Hematopoietic multipotent progenitor cell treated with erythropoietin and hydrocortisone succinate and interleukin-3 and kit ligand, for 6 days (in vitro differentiated cells): ENCODE data around the gene RABGAP1L.
A peak's percentile ranks its signal among the peaks of the same experiment; 100 is the strongest.
"Not testable (repeated sequence)": the region's sequence is repeated elsewhere in the genome, so short reads cannot be mapped to it uniquely, and the experiment has no call there.

Experiments used
- DNase-seq: peaks from one replicate; pipeline ENCODE4 v3.0.0-alpha.2; 2015

The RABGAP1L gene

DNA sequence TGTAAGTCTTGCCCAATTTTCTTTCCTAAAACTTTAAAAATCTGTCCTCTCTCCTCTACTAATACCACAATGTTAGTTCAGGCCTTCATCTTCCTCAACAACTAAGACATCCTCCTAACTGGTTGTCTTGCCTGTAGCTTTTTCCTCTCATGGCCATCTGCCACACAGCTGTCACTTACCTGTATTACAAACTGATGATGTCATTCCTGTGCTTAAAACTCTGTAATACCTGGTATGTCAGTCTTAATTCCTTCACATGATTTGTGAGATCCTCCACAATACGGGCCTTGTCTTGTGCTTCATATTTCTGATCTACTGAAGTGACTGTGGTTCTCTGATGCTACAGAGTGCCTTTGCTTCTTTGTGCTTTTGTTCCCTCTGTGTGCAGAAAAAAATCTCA lies 854.1 kb downstream of the RABGAP1L start:
- DNase-seq, result no peak

DNA sequence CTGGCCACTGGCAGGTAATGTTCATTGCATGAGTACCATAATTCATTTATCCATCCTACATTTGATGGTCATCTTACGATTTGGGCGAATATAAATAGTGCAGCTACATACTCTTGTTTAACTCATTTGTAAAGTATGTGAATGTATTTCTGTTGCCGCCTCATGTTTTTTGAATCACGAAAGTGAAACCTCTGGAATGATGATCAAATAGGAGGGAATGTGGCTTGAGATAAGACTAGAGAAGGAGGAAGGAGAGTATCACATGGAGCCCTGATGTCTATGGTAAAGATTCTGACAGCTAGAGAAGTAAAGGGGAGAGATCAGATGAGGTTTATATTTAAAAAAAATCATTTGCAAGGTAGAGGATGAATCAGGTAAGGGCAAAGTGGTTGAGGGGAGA lies 855.9 kb downstream of the RABGAP1L start:
- DNase-seq, result no peak

DNA sequence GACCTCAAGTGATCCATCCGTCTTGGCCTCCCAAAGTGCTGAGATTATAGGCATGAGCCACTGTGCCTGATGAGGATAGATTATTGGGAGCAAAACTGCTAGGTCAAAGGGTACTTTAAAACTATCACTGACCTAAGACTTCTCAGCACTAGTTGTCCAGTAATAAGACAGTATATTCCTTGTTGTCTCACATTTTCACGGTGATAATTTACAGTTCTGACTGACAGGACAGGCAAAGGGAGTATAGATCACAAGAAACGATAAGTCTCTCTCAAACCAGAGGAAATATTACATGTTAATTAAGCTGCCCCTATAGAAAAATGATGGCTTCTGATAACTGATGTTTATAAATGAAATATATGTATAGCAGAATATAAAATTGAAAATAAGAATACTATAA lies 860.2 kb downstream of the RABGAP1L start:
- DNase-seq, result no peak

DNA sequence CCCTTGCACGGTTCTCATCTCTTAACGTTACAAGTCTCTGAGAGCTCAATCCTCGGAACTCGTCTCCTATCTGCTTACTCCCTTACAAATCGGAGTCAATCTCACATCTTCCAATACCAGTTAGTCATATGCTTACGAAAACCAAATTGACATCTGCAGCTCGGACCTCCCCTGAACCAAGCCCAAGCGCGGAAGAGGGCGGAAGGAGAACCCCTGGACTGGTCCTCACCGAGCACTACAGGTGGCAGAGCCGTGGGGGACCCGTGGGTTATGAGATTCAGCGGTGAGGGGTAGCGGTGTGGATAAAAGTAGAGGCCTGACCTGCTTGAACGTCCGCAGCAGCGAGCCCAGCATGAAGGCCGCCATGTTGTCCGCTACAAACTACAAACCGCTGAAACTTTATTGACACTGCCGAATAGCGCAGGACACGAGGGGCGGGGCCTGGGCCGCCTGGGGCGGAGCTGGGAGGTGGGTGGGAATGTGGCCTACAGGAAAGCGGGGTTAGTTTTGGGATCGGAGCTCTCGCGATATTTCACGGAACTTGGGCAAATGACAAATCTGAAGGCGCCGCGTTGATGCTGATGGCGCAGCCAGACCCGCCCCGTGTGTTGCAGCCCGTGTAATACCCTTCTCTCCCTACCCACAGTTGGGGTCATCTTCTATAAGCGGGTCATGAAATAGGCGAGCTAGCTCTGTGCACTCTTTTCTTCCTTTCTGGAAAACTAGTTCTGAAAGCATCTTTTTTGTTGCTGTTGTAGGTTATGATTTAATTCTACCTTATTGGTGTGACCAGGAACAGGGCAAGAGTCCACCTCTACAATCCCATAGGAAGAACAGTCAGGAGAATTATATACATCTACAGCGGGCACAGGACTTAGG lies 864.0 kb downstream of the RABGAP1L start, which contains the start of gene MRPS14:
MRPS14 (minus strand) TSS at position 383 of the 879 bp plus-strand sequence; CDS start at position 366, 17 bp downstream.
- DNase-seq, result peak; percentile 98

DNA sequence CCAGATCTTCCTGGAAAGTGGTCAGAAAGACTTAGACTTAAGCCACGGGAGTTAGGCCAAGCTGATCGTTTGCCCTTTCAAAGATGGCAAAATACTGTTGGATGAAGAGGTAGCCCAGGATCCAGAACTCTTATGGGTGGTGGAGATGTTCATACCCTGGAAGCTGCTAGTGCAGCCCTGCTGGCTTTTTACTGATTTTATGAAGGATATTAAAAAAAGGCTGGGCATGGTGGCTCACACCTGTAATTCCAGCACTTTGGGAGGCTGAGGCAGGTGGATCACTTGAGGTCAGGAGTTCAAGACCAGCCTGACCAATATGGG lies 864.6 kb downstream of the RABGAP1L start:
- not testable (repeated sequence) for DNase-seq

DNA sequence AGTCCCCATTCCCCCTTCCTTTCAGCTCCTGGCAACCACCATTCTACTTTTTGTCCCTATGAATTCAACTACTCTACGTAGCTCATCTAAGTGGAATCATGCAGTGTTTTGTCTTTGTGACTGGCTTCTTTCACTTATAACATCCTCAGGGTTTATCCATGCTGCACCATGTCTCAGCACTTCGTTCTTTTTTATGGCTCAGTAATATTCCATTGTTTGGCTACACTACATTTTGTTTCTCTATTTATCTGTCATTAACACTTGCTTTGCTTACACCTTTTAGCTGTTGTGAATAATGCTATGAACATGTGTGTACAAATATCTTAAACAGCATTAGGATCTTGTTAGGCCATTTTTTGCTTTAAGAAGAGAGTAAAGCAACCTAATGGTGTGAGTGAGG lies 865.5 kb downstream of the RABGAP1L start:
- no peak for DNase-seq

DNA sequence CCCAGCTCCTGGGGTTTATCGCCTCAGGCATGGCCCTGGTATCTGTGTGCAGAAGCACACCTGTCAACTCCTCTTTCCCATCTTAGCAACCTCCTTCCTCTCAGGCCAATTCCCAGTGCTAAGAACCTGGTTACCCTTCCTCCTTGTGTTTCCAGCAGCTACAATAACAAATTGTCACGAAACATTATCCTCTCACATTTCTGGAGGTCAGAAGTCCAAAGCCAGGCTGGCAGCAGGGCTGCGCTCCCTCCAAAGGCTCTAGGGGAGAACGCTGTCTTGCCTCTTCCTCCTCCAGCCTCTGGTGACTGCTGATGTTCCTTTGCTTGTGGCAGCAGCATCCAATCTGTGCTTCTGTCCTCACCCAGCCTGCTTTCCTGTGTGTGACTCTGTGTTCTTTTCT lies 874.6 kb downstream of the RABGAP1L start:
- no peak for DNase-seq

DNA sequence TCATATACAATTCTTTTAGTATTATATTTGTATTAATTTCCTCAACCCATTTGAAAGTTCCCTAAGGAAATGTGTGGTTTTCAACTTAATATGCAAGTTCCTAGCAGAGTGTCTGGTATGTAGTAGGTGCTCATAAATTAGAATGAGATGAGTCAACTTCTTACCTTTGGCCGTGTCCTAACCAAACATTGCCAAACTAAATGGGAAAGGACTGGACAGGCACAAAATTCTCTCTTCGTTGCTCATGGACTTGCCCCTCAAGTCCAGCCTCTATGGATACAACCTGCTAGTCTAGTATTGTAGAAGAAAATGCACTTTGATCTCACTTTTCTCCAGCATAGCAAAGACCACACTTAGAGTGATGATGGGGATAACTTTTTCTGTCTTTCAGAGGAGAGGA lies 875.5 kb downstream of the RABGAP1L start:
- DNase-seq, result no peak

DNA sequence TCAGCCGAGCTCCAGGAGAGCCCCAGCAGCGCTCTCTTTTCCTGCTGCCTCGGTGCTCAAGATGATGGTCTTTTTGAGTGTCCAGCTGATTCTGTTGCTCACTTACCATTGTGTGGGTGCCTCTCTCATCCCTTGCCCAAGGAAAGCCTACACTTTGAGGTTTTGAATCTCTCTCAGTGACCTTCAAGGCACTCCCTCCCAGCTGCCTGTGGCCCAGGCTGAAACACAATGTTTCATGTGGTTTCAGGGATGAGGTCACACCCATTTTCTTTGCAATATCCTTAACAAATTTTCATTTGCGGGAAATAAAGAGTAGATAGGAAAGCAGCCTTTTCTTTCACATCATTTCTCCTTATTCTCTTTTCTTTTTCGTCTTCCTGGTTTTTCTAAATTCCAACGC lies 876.5 kb downstream of the RABGAP1L start:
- DNase-seq, result no peak

DNA sequence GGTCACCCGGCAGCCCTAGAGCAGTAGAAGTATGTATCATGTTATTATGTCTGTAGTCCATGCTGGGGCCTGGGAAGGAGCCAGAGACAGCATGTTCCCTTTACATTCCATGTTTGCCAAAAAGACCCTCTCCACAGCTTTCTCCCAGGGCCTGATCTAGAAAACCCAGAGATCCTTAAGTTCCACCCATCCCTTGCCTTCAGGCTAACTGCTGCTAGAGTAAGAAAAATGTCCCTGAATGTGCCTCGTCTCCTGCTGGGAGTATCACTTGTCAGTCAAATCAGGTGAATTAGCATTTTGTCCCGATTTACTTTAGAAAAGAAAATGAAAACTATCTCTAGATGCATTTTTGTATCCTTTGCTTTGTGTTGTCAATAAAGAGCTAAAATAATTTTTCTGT lies 877.2 kb downstream of the RABGAP1L start:
- no peak for DNase-seq

DNA sequence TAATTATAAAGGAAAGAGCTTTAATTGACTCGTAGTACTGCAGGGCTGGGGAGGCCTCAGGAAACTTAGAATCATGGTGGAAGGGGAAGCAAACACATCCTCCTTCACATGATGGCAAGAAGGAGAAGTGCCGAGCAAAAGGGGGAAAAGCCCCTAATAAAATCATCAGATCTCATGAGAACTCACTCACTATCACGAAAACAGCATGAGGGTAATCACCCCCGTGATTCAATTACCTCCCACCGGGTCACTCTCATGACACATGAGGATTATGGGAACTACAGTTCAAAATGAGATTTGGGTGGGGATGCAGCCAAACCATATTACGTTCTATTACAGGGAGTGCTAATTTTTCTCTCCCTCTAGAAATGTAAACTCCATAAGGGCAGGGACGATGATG lies 878.1 kb downstream of the RABGAP1L start:
- DNase-seq, result no peak

DNA sequence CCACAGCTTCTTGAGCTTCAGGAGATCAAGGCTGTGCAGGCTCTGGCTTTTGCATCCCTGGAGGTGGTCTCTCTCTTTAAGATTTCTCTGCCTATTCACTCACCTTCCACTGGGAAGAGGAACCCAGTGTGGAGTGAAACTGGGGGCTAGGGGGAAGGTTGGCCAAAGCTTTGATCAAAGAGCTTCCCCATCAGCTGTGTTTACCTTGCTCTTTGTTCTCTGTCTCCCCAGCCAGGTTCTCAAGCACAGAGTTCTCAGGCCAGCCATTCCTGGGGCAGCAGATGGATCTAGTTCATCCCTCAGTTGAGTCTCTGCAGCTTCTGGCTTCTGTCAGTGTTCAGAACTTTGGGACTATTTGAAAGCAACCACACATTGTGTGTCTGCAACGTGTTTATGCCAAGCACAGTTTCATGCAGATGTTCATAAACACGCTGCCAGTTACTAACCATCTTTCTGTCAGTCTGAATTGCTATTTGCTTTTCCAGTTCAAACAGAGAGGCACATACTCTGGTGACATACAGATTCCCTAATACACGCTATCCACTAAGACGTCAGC lies 881.1 kb downstream of the RABGAP1L start:
- DNase-seq, result no peak

DNA sequence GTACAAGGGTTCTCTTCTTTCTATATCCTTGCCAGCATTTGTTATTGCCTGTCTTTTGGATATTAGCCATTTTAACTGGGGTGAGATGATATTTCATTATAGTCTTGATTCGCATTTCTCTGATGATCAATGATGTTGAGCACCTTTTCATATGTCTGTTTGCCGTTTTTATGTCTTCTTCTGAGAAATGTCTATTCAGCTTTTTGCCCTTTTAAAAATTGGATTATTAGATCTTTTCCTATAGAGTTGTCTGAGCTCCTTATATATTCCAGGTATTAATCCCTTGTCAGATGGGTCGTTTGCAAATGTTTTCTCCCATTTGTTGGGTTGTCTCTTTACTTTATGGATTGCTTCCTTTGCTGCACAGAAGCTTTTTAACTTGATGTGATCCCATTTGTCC lies 883.3 kb downstream of the RABGAP1L start:
- DNase-seq, result no peak

DNA sequence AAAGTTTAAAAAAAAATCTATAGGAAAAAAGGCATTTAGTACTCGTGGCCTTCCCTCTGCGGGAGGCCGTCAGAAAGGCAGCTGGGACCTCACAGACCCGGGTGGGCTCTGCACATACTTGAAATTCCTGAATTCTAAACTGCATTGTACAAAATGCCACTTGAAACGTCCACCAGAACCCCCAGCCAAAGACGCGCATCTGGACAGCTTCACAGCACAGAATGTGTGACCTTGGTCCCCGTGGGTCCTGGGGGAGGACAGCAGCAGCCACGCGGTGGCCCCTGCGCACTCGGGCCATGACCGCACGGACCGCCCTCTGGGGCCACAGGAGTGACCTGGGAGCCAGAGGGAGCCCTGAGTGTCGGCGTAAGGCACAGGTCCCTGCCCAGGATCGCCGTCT lies 884.5 kb downstream of the RABGAP1L start:
- no peak for DNase-seq

DNA sequence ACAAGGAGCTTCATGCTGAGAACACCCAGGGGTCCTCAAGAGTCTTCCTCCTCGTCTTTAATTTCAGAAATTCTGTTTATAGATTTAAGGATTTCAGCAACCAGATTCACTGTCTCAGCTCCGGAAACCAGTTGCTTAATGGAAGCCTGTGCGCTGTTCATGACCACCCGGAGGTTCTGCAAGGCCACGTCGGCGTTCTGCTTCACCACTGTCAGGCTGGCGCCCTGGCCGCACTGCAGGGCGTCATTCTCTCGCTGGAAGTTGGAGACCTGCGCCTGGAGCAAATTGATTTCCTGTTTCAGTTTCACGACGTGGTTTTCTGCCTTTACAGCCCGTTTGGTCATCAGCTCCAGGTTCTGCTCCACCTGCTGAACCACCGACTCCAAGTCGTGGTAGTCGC lies 885.3 kb downstream of the RABGAP1L start:
- DNase-seq, result not testable (repeated sequence)
